Esophagus muscularis mucosa (tissue), 4 donors: ENCODE measurements around the gene RNGTT. TPM values are rescaled to one million over a fixed set of nuclear protein-coding genes. Genes with fewer than 3 reads are reported as not detected.
"Not testable (repeated sequence)": the region's sequence is repeated elsewhere in the genome, so short reads cannot be mapped to it uniquely, and the experiment has no call there.

ENCODE experiments used
- DNase-seq: peaks from one replicate; pipeline ENCODE4 v3.0.0-alpha.2; 2017; ENCODE audit errors: extremely low spot score
- H3K27ac ChIP-seq, 4 donors: fragments of 200-600 bp; sonication (generic); replicated peaks in 1 of 4; 1 replicate in 3 of 4; 2 replicates in 1 of 4; pipeline ENCODE4 v1.5.1; 2016 to 2019; ENCODE audit warnings: mild to moderate bottlenecking in 1 of 4
- H3K27me3 ChIP-seq, 4 donors: fragments of 200-600 bp; sonication (generic); one replicate each; pipeline versions ENCODE4 v1.5.1 to v1.6.0; 2016 to 2019
- H3K36me3 ChIP-seq, 4 donors: fragments of 200-600 bp; sonication (generic); one replicate each; pipeline ENCODE4 v1.5.1; 2016 to 2019
- H3K4me1 ChIP-seq, 4 donors: fragments of 200-600 bp; sonication (generic); one replicate each; pipeline ENCODE4 v1.5.1; 2016 to 2019
- H3K4me3 ChIP-seq, 4 donors: fragments of 200-600 bp; sonication (generic); 1 replicate in 2 of 4; 2 replicates in 2 of 4; pipeline ENCODE4 v1.5.1; 2016 to 2019; ENCODE audit warnings: mild to moderate bottlenecking in 4 of 4, moderate library complexity in 1 of 4
- H3K9me3 ChIP-seq, 4 donors: fragments of 200-600 bp; sonication (generic); 1 replicate in 3 of 4; 2 replicates in 1 of 4; pipeline ENCODE4 v1.5.1; 2016 to 2019
- CTCF ChIP-seq, 3 experiments: fragments of 200-600 bp in 2 of 3; fragments of 450-650 bp in 1 of 3; sonication (generic) in 2 of 3; IDR thresholded peaks; one replicate each; pipeline ENCODE4 v1.5.1; 2017 to 2019; ENCODE audit warnings: antibody characterized with exemption in 3 of 3, mild to moderate bottlenecking in 2 of 3, moderate library complexity in 1 of 3
- EP300 ChIP-seq: sonication (generic); formaldehyde crosslinking; IDR thresholded peaks from one replicate; pipeline ENCODE4 v1.6.1; 2017; ENCODE audit warnings: antibody characterized with exemption
- POLR2A ChIP-seq: fragments of 450-650 bp; IDR thresholded peaks from one replicate; pipeline ENCODE4 v1.6.1; 2017; ENCODE audit warnings: antibody characterized with exemption, moderate library complexity, mild to moderate bottlenecking, low read depth
- POLR2AphosphoS5 ChIP-seq, 2 donors: sonication (generic); formaldehyde crosslinking; IDR thresholded peaks; one replicate each; pipeline ENCODE4 v1.6.1; 2017; ENCODE audit warnings: antibody characterized with exemption in 2 of 2
- WGBS: methylation state at CpG from one replicate; pipeline ENCODE4 v1.1.5; 2018; 5-methylcytosine and 5-hydroxymethylcytosine counted together
- intact Hi-C: fragments of 100-400 bp; cut with DNase I; formaldehyde crosslinking; loops from one replicate; pipeline ENCODE4 v1.15.1; 2023
- total RNA-seq, 4 donors: library from RNA; depleted of rRNA; stranded (reverse); fragments of >200 nt; gene quantifications; one replicate each; pipeline versions ENCODE4 v1.1.0 to v1.2.1, GENCODE V29; 2016

The RNGTT gene
- total RNA-seq, 4 donors from 2014 or later = 10.7 to 13.9 (median 12.0) TPM

GRCh38 chr6:88975369-88975768 lies 12.0 kb upstream of the RNGTT start:
- Histone ChIP-seq H3K4me1 (no peaks in the 10 kb centered on the region), H3K27ac (no peak overlapping the region), H3K27me3 (no peaks in the 10 kb centered on the region), H3K36me3 (no peaks in the 10 kb centered on the region), H3K9me3 (no peaks in the 10 kb centered on the region), H3K4me3 (no peak overlapping the region)
- TF ChIP-seq EP300 (no peak), POLR2AphosphoS5 (IDR thresholded peaks at IDR 0.05) (no peak), CTCF (IDR thresholded peaks at IDR 0.05) (no peak), POLR2A (no peak)
- intact Hi-C loops = no loop called here
- DNase-seq = no peak
- 61% methylated on average over 3 of the region's 3 CpGs for WGBS

- no peak for DNase-seq
- no peak overlapping the region for H3K27ac ChIP-seq
- intact Hi-C loops = no loop called here
- WGBS = 46% methylated on average over 6 of the region's 6 CpGs
- TF ChIP-seq CTCF (IDR thresholded peaks at IDR 0.05) = no peak
- TF ChIP-seq EP300 = no peak
- no peak for TF ChIP-seq POLR2A
- TF ChIP-seq POLR2AphosphoS5 (IDR thresholded peaks at IDR 0.05) = no peak
- no peaks in the 10 kb centered on the region for H3K4me1 ChIP-seq
- H3K4me3 ChIP-seq = no peak overlapping the region
- H3K9me3 ChIP-seq = peaks cover 0 to 5% (median 0%) of the 10 kb centered on the region in 4 donors
- no peaks in the 10 kb centered on the region for H3K27me3 ChIP-seq
- no peaks in the 10 kb centered on the region for H3K36me3 ChIP-seq
Measured at GRCh38 chr6:88972504-88973423, 9.3 kb upstream of the RNGTT start.

- no peak for DNase-seq
- WGBS = 87% methylated on average over 2 of the region's 2 CpGs
- Histone ChIP-seq H3K4me3 (no peak overlapping the region), H3K4me1 (no peaks in the 10 kb centered on the region), H3K9me3 (peaks cover 0 to 7% (median 0%) of the 10 kb centered on the region in 4 donors), H3K27ac (no peak overlapping the region), H3K27me3 (no peaks in the 10 kb centered on the region), H3K36me3 (no peaks in the 10 kb centered on the region)
- TF ChIP-seq CTCF (IDR thresholded peaks at IDR 0.05) (no peak), EP300 (no peak), POLR2A (no peak), POLR2AphosphoS5 (IDR thresholded peaks at IDR 0.05) (no peak)
- intact Hi-C loops = no loop called here
Measured at GRCh38 chr6:88970301-88970700, 6.9 kb upstream of the RNGTT start.

- H3K9me3 ChIP-seq, H3K36me3 ChIP-seq, H3K27ac ChIP-seq, H3K4me1 ChIP-seq, intact Hi-C loops, DNase-seq, H3K27me3 ChIP-seq, H3K4me3 ChIP-seq: not testable (repeated sequence)
- 60% methylated on average over 2 of the region's 2 CpGs for WGBS
Measured at GRCh38 chr6:88969255-88969654, 5.8 kb upstream of the RNGTT start.

- Histone ChIP-seq H3K4me1 (peaks cover 7 to 12% (median 10%) of the 10 kb centered on the region in 4 donors), H3K27me3 (no peaks in the 10 kb centered on the region), H3K27ac (no peak overlapping the region), H3K36me3 (no peaks in the 10 kb centered on the region), H3K9me3 (peaks cover 0 to 7% (median 0%) of the 10 kb centered on the region in 4 donors), H3K4me3 (no peak overlapping the region)
- intact Hi-C loops = no loop called here
- no peak for DNase-seq
- TF ChIP-seq POLR2AphosphoS5 (IDR thresholded peaks at IDR 0.05) (no peak), EP300 (no peak), POLR2A (no peak), CTCF (IDR thresholded peaks at IDR 0.05) (no peak)
Measured at GRCh38 chr6:88967891-88968290, 4.5 kb upstream of the RNGTT start.
